Measurements from ENCODE around the gene CTNND2. TPM values are rescaled to one million over a fixed set of nuclear protein-coding genes. Genes with fewer than 3 reads are reported as not detected.

The CTNND2 gene
- total RNA-seq, 1 experiment from 2014 or later, result not detected

GRCh38 chr5:11152368-11152767 lies 751.9 kb downstream of the CTNND2 start:
- no peaks in the 10 kb centered on the region for H3K9me3 Mint-ChIP-seq (ENCODE audit: unreplicated experiment)
- no peak overlapping the region for H3K27ac Mint-ChIP-seq (ENCODE audit: low read depth, unreplicated experiment)
- ChIA-PET POLR2A (interaction anchor here (0.7 to 1.3 kb wide), 2 partner anchors 13 to 115 kb away, joined by 3 read pairs; no protein-coding TSS in a partner anchor), CTCF (no interaction called here)
- no peaks in the 10 kb centered on the region for H3K4me1 Mint-ChIP-seq (ENCODE audit: insufficient read depth, unreplicated experiment)
- TF ChIP-seq, protein P1, sequence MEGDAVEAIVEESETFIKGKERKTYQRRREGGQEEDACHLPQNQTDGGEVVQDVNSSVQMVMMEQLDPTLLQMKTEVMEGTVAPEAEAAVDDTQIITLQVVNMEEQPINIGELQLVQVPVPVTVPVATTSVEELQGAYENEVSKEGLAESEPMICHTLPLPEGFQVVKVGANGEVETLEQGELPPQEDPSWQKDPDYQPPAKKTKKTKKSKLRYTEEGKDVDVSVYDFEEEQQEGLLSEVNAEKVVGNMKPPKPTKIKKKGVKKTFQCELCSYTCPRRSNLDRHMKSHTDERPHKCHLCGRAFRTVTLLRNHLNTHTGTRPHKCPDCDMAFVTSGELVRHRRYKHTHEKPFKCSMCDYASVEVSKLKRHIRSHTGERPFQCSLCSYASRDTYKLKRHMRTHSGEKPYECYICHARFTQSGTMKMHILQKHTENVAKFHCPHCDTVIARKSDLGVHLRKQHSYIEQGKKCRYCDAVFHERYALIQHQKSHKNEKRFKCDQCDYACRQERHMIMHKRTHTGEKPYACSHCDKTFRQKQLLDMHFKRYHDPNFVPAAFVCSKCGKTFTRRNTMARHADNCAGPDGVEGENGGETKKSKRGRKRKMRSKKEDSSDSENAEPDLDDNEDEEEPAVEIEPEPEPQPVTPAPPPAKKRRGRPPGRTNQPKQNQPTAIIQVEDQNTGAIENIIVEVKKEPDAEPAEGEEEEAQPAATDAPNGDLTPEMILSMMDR (IDR thresholded peaks at IDR 0.05; ENCODE audit: unreplicated experiment), result no peak
- no peak overlapping the region for H3K4me3 Mint-ChIP-seq (ENCODE audit: unreplicated experiment)
- H3K36me3 Mint-ChIP-seq (ENCODE audit: insufficient read depth, unreplicated experiment), result no peaks in the 10 kb centered on the region
- intact Hi-C loops (cut with micrococcal nuclease), result no loop called here
- BruUV-seq (replicated peaks), result no TSS peak
- H3K27me3 Mint-ChIP-seq (ENCODE audit: insufficient read depth, unreplicated experiment), result peaks cover 40% of the 10 kb centered on the region
- DNase-seq (ENCODE audit: unreplicated experiment), result no peak

DNA sequence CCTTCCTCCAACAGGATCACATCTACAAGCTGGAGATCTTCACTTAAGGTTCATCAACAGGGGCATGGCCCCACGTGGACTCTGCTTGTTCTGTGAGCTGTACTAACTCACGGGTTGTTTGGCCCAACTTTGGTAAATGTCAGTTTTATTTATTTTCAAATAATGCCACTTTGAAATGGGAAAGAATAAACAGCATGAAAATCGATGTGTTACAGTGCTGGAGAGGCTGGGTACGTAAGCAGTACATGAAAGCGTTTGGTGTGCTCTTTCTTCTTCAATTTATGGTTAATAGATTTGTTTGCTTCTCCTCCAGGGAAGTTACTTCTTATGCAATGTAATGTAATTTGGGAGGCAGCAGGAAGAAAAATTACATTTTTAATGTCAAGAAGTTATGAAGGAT lies 753.3 kb downstream of the CTNND2 start:
- CTCF ChIA-PET, result interaction anchor here (0.5 to 1.0 kb wide), 3 partner anchors 18 to 525 kb away, joined by 3 to 4 read pairs (median 3); no protein-coding TSS in a partner anchor
- TF ChIP-seq, protein P1 (IDR thresholded peaks at IDR 0.05; ENCODE audit: unreplicated experiment), result no peak
- POLR2A ChIA-PET, result interaction anchor here (1.0 kb wide), 1 partner anchor 13 kb away, joined by 3 read pairs; no protein-coding TSS in a partner anchor
- intact Hi-C loops (cut with micrococcal nuclease), result no loop called here
- H3K36me3 Mint-ChIP-seq (ENCODE audit: insufficient read depth, unreplicated experiment), result no peaks in the 10 kb centered on the region
- DNase-seq (ENCODE audit: unreplicated experiment), result no peak
- peaks cover 28% of the 10 kb centered on the region for H3K27me3 Mint-ChIP-seq (ENCODE audit: insufficient read depth, unreplicated experiment)
- no peaks in the 10 kb centered on the region for H3K9me3 Mint-ChIP-seq (ENCODE audit: unreplicated experiment)
- H3K4me3 Mint-ChIP-seq (ENCODE audit: unreplicated experiment), result no peak overlapping the region
- BruUV-seq (replicated peaks), result no TSS peak
- no peaks in the 10 kb centered on the region for H3K4me1 Mint-ChIP-seq (ENCODE audit: insufficient read depth, unreplicated experiment)
- no peak overlapping the region for H3K27ac Mint-ChIP-seq (ENCODE audit: low read depth, unreplicated experiment)

DNA sequence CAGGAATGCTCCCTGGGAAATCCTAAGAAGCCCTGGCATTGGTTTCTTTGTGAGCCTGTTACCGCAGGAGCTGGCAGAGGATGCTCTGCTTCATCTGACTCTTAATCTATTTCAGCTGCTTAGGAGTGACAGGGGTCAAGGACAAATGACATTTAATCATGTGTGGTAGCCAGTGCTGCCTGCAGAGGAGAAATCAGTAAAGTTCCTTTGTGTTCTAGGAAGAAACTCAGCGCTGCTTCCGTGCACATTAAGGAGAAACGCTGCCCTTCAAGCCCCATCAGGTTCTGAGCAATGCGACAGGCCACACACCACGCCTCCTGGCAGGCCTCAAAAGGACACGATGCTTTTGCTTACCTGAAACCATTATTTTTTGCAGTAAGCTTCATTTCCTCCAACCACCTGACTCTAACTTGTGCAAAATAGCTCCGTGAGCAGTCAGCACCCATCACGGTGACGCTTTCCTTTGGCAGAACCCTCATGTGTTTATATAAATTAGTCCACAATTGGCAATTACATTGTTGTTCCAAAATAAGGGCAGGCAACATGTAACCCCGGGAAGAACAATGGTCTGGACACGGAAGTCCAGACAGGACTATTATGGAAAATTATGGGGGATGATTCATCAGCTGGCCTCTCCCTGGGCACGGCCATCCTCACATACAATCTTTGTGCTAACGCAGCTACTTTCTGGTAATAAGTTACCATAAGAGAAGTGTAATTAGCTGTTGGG lies 755.3 kb downstream of the CTNND2 start:
- Mint-ChIP-seq H3K36me3 (ENCODE audit: insufficient read depth, unreplicated experiment) (no peaks in the 10 kb centered on the region), H3K4me1 (ENCODE audit: insufficient read depth, unreplicated experiment) (no peaks in the 10 kb centered on the region), H3K4me3 (ENCODE audit: unreplicated experiment) (no peak overlapping the region), H3K27me3 (ENCODE audit: insufficient read depth, unreplicated experiment) (peaks cover 17% of the 10 kb centered on the region), H3K9me3 (ENCODE audit: unreplicated experiment) (no peaks in the 10 kb centered on the region), H3K27ac (ENCODE audit: low read depth, unreplicated experiment) (no peak overlapping the region)
- DNase-seq (ENCODE audit: unreplicated experiment), result no peak
- TF ChIP-seq, protein P1 (IDR thresholded peaks at IDR 0.05; ENCODE audit: unreplicated experiment), result no peak
- ChIA-PET POLR2A (interaction anchor here (0.6 kb wide), 1 partner anchor 722 kb away, joined by 3 read pairs; no protein-coding TSS in a partner anchor), CTCF (interaction anchor here (0.7 to 1.1 kb wide), 2 partner anchors 292 to 768 kb away, joined by 3 to 4 read pairs; no protein-coding TSS in a partner anchor)
- no TSS peak for BruUV-seq (replicated peaks)
- intact Hi-C loops (cut with micrococcal nuclease), result no loop called here

GRCh38 chr5:11146171-11146570 lies 758.1 kb downstream of the CTNND2 start:
- ChIA-PET POLR2A (no interaction called here), CTCF (interaction anchor here (0.6 kb wide), 1 partner anchor 63 kb away, joined by 3 read pairs; no protein-coding TSS in a partner anchor)
- BruUV-seq (replicated peaks), result no TSS peak
- no peak overlapping the region for H3K4me3 Mint-ChIP-seq (ENCODE audit: unreplicated experiment)
- H3K27me3 Mint-ChIP-seq (ENCODE audit: insufficient read depth, unreplicated experiment), result peaks cover 11% of the 10 kb centered on the region
- no peaks in the 10 kb centered on the region for H3K36me3 Mint-ChIP-seq (ENCODE audit: insufficient read depth, unreplicated experiment)
- intact Hi-C loops (cut with micrococcal nuclease), result no loop called here
- H3K4me1 Mint-ChIP-seq (ENCODE audit: insufficient read depth, unreplicated experiment), result no peaks in the 10 kb centered on the region
- no peaks in the 10 kb centered on the region for H3K9me3 Mint-ChIP-seq (ENCODE audit: unreplicated experiment)
- TF ChIP-seq, protein P1 (IDR thresholded peaks at IDR 0.05; ENCODE audit: unreplicated experiment), result no peak
- no peak overlapping the region for H3K27ac Mint-ChIP-seq (ENCODE audit: low read depth, unreplicated experiment)
- no peak for DNase-seq (ENCODE audit: unreplicated experiment)

All from MCF 10A (cell line).